ENCODE measurements around the gene CCDC117. TPM values are rescaled to one million over a fixed set of nuclear protein-coding genes. Genes with fewer than 3 reads are reported as not detected.

The CCDC117 gene
- total RNA-seq, 1 donor from 2014 or later = 19.1 TPM

DNA sequence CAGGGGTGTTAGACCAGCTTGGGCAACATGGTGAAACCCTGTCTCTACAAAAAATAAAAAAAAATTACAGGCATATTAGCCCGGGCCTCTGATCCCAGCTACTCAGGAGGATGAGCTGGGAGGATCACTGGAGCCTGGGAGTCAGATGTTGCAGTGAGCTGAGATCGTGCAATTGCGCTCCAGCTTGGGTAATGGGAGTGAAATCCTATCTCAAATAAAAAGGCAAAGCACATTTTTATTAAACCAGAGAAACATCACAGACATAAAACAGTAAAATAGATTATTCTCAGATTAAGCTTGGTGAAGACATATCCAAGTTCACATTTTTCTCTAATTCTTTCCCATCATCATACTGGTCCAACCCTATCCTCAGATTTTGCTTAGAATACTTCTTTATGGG, 57.9 kb downstream of the CCDC117 start:
- Histone ChIP-seq H3K27me3 (ENCODE audit: control insufficient read depth, insufficient read depth, low read length) (no peaks in the 10 kb centered on the region), H3K36me3 (ENCODE audit: control insufficient read depth, insufficient read depth, low read length) (no peaks in the 10 kb centered on the region), H3K4me3 (ENCODE audit: low read depth, low read length) (no peak overlapping the region)
- TF ChIP-seq, protein P1, sequence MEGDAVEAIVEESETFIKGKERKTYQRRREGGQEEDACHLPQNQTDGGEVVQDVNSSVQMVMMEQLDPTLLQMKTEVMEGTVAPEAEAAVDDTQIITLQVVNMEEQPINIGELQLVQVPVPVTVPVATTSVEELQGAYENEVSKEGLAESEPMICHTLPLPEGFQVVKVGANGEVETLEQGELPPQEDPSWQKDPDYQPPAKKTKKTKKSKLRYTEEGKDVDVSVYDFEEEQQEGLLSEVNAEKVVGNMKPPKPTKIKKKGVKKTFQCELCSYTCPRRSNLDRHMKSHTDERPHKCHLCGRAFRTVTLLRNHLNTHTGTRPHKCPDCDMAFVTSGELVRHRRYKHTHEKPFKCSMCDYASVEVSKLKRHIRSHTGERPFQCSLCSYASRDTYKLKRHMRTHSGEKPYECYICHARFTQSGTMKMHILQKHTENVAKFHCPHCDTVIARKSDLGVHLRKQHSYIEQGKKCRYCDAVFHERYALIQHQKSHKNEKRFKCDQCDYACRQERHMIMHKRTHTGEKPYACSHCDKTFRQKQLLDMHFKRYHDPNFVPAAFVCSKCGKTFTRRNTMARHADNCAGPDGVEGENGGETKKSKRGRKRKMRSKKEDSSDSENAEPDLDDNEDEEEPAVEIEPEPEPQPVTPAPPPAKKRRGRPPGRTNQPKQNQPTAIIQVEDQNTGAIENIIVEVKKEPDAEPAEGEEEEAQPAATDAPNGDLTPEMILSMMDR (IDR thresholded peaks at IDR 0.05; ENCODE audit: insufficient read depth, low read length, poor library complexity, severe bottlenecking) = no peak
- DNase-seq (ENCODE audit: low read depth) = no peak

DNA sequence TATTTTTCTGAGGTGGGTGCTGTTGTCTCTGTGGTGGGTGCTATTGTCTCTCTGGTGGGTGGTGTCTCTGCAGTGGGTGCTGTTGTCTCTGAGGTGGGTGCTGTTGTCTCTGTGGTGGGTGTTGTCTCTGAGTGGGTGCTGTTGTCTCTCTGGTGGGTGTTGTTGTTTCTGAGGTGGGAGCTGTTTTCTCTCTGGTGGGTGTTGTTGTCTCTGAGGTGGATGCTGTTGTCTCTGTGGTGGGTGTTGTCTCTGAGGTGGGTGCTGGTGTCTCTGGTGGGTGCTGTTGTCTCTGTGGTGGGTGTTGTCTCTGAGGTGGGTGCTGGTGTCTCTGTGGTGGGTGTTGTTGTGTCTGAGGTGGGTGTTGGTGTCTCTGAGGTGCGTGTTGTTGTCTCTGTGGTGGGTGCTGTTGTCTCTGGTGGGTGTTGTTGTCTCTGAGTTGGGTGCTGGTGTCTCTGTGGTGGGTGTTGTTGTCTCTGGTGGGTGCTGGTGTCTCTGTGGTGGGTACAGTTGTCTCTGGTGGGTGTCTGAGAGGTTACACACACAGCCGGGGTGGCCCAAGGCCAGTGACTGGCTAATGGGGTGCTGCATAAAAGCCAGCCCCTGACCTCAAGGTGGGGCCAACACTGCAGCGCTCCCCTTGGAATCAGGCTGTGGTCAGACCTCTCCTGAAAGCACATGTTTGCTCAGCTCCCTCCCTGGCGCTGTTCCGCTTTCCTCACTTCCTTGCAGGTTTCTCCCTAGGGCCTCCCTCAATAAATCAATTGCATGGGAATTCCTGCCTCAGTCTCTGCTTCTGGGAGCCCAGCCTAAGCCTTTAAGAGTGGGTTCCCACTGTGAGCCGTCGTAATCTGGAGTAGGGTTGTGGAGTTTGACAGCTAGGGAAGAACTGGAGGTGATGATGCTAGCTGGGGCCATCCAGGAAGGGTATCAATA, 58.9 kb downstream of the CCDC117 start:
- H3K36me3 ChIP-seq (ENCODE audit: control insufficient read depth, insufficient read depth, low read length) = no peaks in the 10 kb centered on the region
- no peaks in the 10 kb centered on the region for H3K27me3 ChIP-seq (ENCODE audit: control insufficient read depth, insufficient read depth, low read length)
- no peak for DNase-seq (ENCODE audit: low read depth)
- TF ChIP-seq, protein P1 (IDR thresholded peaks at IDR 0.05; ENCODE audit: insufficient read depth, low read length, poor library complexity, severe bottlenecking) = no peak
- no peak overlapping the region for H3K4me3 ChIP-seq (ENCODE audit: low read depth, low read length)

DNA sequence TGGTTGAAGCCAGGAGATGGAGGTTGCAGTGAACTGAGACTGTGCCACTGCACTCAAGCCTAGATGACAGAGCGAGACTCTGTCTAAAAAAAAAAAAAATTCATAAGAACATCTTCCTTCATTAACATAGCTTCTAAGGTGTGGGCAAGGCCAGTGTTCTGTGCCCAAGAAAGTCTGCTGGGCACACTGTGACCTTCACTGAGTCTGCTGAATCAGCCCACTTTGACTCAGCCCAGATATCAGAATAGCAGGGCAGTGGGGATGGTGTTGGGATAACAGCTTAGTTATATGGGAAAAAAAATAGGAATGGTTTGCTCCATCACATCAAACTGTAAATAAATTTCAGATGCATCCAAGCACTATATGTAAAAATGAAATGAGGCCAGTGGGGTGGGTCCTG, 60.2 kb downstream of the CCDC117 start:
- no peak for DNase-seq (ENCODE audit: low read depth)
- H3K36me3 ChIP-seq (ENCODE audit: control insufficient read depth, insufficient read depth, low read length) = no peaks in the 10 kb centered on the region
- TF ChIP-seq, protein P1 (IDR thresholded peaks at IDR 0.05; ENCODE audit: insufficient read depth, low read length, poor library complexity, severe bottlenecking) = no peak
- H3K4me3 ChIP-seq (ENCODE audit: low read depth, low read length) = no peak overlapping the region
- H3K27me3 ChIP-seq (ENCODE audit: control insufficient read depth, insufficient read depth, low read length) = no peaks in the 10 kb centered on the region

DNA sequence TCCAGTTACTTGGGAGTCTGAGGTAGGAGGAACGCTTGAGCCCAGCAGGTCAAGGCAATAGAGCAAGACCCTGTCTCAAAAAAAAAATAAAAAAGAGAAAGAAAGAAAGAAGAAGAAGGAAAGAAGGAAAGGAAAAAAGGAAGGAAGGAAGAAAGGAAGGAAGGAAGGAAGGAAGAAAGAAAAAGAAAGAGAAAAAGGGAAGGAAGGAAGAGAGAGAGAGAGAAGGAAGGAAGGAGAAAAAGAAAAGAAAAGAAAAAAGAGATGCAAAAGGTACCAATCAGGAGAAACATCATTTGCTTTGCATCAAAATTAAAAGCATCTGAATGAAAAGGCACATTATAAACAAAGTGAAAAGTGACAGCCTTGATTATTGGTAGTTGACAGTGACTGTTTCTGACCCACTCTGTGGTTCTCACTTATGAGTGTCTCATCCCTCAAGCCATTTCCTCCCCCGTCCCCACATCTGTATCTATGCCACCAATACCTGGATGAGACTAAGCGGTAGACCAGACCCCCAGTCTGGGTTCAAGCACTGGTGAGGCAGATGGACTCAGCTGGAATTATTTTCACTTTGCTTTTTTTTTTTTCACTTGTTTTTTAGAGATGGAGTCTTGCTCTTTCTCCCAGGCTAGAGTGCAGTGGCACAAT, 60.9 kb downstream of the CCDC117 start:
- TF ChIP-seq, protein P1 (IDR thresholded peaks at IDR 0.05; ENCODE audit: insufficient read depth, low read length, poor library complexity, severe bottlenecking) = no peak
- no peaks in the 10 kb centered on the region for H3K36me3 ChIP-seq (ENCODE audit: control insufficient read depth, insufficient read depth, low read length)
- H3K27me3 ChIP-seq (ENCODE audit: control insufficient read depth, insufficient read depth, low read length) = no peaks in the 10 kb centered on the region
- no peak overlapping the region for H3K4me3 ChIP-seq (ENCODE audit: low read depth, low read length)
- DNase-seq (ENCODE audit: low read depth) = no peak

DNA sequence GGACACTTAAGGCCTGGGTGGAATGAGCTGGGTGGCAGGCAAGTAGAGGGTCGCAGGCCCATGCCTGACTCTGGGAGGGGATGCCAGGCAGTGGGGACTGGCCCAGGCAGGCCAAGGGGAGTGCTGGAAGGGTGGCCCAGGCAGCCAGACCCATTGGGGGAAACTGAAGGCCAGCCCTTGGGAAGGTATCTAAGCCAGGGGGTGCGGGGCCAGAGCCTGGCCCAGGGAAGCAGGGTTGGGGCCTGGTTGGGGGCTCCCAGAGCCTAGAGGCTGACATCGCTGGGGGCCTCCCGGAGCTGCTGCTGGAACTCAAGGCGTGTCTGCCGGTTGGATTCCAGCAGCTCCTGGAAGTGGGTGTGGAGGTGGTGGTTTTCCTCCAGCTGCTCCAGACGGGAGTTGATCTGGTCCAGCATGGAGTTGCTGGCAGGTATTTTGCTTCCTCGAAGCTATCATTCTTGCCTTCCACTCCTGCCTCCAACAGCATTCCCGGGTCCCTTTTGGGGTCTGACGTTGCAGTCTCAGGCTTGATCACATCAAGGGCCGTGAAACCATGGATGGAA, 63.2 kb downstream of the CCDC117 start:
- DNase-seq (ENCODE audit: low read depth) = no peak
- H3K36me3 ChIP-seq (ENCODE audit: control insufficient read depth, insufficient read depth, low read length) = no peaks in the 10 kb centered on the region
- TF ChIP-seq, protein P1 (IDR thresholded peaks at IDR 0.05; ENCODE audit: insufficient read depth, low read length, poor library complexity, severe bottlenecking) = no peak
- no peaks in the 10 kb centered on the region for H3K27me3 ChIP-seq (ENCODE audit: control insufficient read depth, insufficient read depth, low read length)
- no peak overlapping the region for H3K4me3 ChIP-seq (ENCODE audit: low read depth, low read length)

Data from kidney epithelial cell (primary cell).